HG02884 (cell line): ENCODE measurements around the gene PLCH2.

Experiments
- ATAC-seq: cut with Tn5 transposase; IDR thresholded peaks from one replicate; pipeline ENCODE4 v1.9.1; 2021; ENCODE audit warnings: mild to moderate bottlenecking, moderate library complexity; ENCODE audit not compliant: unreplicated experiment

Gene PLCH2

DNA sequence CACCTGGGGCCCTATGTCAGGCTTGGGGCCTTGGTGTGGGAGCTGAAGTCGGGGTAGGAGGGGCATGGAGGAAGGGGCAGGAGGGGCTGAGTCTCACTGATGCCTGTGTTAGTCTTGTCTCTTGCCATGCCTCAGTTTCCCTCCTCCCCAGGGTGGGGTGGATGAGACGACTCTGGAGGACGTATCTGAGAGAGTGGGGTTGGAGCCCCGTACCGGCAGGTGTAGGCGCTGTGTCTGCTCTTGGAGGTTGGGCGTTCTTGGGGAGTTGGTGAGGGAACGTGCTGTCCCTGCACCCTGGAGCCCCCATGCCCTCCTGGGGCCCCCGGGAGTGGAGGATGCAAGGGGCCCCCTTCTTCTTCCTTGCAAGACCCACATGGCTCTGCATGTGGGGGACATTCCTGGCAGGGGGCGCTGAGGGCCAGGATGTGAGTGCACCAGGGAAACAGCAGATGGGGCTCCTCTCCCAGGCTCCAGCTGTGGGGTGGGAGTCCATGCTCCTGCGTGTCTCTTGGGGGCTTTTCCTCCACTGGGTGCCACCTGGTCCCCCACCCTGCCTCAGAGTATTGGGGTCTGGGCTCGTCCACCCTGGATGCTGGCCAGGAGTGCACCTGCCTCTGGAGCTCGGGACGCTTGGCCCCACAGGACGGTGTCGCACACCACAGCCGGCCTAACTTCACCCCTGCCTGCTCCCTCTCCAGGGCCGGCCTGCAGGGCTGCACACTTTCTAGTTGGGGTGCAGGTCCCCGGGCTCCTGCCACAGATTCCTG, 78.7 kb downstream of the PLCH2 start:
- no peak for ATAC-seq
